Adrenal gland (tissue), 5 donors: ENCODE measurements around the gene APLP2.

Experiments used
- POLR2A ChIP-seq, 2 donors: fragments of 450-650 bp; IDR thresholded peaks; one replicate each; pipeline ENCODE4 v1.6.1; 2017; ENCODE audit warnings: antibody characterized with exemption in 2 of 2, mild to moderate bottlenecking in 2 of 2, moderate library complexity in 1 of 2
- TF ChIP-seq, protein P1 (sequence below), 6 experiments: fragments of 450-650 bp in 4 of 6; fragments of 200-600 bp in 2 of 6; sonication (generic) in 1 of 6; IDR thresholded peaks; 1 replicate in 5 of 6; 2 replicates in 1 of 6; pipeline versions ENCODE4 v1.5.1 to v1.8.0; 2016 to 2021; ENCODE audit warnings: antibody characterized with exemption in 6 of 6, mild to moderate bottlenecking in 2 of 6, moderate library complexity in 1 of 6
- donor health status: DM: no; HTN: no; CAD: no.

DNA sequence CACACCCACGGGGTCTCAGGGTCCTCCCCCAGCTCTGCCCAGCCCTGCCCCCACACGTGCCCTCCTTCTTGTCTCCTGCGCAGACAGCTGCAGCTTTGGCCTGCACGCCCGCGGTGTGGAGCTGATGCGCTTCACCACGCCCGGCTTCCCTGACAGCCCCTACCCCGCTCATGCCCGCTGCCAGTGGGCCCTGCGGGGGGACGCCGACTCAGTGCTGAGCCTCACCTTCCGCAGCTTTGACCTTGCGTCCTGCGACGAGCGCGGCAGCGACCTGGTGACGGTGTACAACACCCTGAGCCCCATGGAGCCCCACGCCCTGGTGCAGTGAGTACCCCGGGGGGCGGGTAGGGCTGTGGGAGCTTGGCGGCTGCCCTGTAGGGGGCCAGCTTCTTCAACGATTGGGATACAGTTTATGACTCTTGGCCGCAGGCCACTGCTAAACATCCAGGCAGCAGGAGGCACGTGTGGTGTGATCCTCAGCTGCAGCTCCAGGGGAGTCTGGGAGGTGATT is 120.7 kb downstream of the APLP2 start:
- TF ChIP-seq, protein P1, sequence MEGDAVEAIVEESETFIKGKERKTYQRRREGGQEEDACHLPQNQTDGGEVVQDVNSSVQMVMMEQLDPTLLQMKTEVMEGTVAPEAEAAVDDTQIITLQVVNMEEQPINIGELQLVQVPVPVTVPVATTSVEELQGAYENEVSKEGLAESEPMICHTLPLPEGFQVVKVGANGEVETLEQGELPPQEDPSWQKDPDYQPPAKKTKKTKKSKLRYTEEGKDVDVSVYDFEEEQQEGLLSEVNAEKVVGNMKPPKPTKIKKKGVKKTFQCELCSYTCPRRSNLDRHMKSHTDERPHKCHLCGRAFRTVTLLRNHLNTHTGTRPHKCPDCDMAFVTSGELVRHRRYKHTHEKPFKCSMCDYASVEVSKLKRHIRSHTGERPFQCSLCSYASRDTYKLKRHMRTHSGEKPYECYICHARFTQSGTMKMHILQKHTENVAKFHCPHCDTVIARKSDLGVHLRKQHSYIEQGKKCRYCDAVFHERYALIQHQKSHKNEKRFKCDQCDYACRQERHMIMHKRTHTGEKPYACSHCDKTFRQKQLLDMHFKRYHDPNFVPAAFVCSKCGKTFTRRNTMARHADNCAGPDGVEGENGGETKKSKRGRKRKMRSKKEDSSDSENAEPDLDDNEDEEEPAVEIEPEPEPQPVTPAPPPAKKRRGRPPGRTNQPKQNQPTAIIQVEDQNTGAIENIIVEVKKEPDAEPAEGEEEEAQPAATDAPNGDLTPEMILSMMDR (IDR thresholded peaks at IDR 0.05), result no peak
- TF ChIP-seq POLR2A (IDR thresholded peaks at IDR 0.05), result no peak
